Prostate gland (tissue), 2 donors: ENCODE data around the gene RSBN1. TPM values are rescaled to one million over a fixed set of nuclear protein-coding genes. Genes with fewer than 3 reads are reported as not detected.

Experiments
- DNase-seq: peaks from one replicate; pipeline ENCODE4 v3.0.0-alpha.2; 2019; ENCODE audit warnings: low spot score
- H3K27ac ChIP-seq, 2 donors: fragments of 200-600 bp; sonication (generic); 2 replicates each; pipeline ENCODE4 v1.5.1; 2017 to 2019
- H3K27me3 ChIP-seq: fragments of 200-600 bp; sonication (generic); replicated peaks from 2 replicates; pipeline ENCODE4 v1.5.1; 2019; ENCODE audit not compliant: insufficient read depth
- H3K36me3 ChIP-seq, 2 donors: fragments of 200-600 bp; sonication (generic); 1 replicate in 1 of 2; 2 replicates in 1 of 2; pipeline versions ENCODE4 v1.5.1 to v1.8.1; 2017 to 2019
- H3K4me1 ChIP-seq: fragments of 200-600 bp; sonication (generic); replicated peaks from 2 replicates; pipeline ENCODE4 v1.5.1; 2019
- H3K4me3 ChIP-seq, 2 donors: fragments of 200-600 bp; sonication (generic); 2 replicates each; pipeline ENCODE4 v1.5.1; 2017 to 2019
- H3K9me3 ChIP-seq: fragments of 200-600 bp; sonication (generic); 2 replicates; pipeline ENCODE4 v1.5.1; 2017
- POLR2A ChIP-seq: fragments of 450-650 bp; IDR thresholded peaks from one replicate; pipeline ENCODE4 v1.6.1; 2016; ENCODE audit warnings: antibody characterized with exemption, mild to moderate bottlenecking
- POLR2AphosphoS5 ChIP-seq: sonication (generic); formaldehyde crosslinking; IDR thresholded peaks from one replicate; pipeline ENCODE4 v1.6.1; 2017; ENCODE audit warnings: antibody characterized with exemption
- WGBS: methylation state at CpG from one replicate; pipeline ENCODE4 v1.1.5; 2018; 5-methylcytosine and 5-hydroxymethylcytosine counted together
- intact Hi-C: fragments of 100-400 bp; cut with DNase I; formaldehyde crosslinking; loops from one replicate; pipeline ENCODE4 v1.14.2; 2022
- total RNA-seq, 2 donors: library from RNA; depleted of rRNA; stranded (reverse); fragments of >200 nt; gene quantifications; one replicate each; pipeline ENCODE4 v1.1.0, GENCODE V29; 2016
- TF ChIP-seq, protein P1 (sequence below), 4 experiments: fragments of 200-600 bp in 2 of 4; fragments of 450-650 bp in 2 of 4; sonication (generic) in 2 of 4; IDR thresholded peaks; 1 replicate in 3 of 4; 2 replicates in 1 of 4; pipeline ENCODE4 v1.5.1; 2016 to 2019; ENCODE audit warnings: antibody characterized with exemption in 4 of 4, mild to moderate bottlenecking in 2 of 4, moderate library complexity in 2 of 4

RSBN1 gene
- total RNA-seq, 2 donors from 2014 or later: 23.1 to 24.0 TPM

DNA sequence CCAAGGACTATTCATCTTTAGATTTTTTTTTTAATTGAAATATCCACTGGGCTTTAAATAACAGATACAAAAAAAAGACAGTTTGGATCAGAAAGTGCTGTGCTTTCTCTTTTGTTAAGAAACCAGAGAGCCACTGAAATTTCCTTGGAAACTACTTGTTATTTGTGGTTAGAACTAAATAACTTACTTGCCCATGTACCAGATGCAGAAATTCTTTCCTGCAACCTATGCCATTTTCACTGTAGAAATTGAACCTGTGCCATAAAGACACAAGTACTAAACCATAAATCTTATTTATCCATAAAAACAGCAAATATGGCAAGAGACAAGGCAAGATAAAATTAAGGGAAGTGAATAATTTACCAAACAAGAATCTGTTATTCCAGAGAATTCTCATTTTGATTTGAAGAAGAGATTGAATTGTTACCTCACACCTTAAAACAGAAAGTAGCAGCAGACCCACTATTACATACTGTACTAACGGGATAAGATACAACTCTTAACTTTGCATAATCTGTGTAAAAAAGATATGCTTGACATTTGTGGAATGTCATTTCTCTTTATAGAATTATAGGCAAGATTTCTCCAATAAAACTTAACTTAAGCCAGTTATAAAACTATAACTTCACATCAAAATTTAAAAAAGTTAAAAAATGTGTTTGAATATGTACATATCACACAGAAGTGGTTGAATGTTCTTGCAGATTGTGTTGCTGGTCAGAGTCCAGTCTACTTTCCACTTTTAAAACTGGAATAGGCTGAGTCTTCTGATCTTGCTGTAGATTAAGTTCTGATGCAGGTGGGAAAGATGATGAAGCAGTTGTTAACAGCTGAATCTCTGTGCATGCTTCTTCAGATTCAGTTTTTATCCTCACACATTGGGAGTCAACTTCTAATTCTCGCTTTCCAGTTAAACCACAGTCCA is 46.7 kb downstream of the RSBN1 start:
- 77% methylated on average over 2 of the region's 2 CpGs for WGBS
- no peak for TF ChIP-seq POLR2AphosphoS5
- TF ChIP-seq, protein P1, sequence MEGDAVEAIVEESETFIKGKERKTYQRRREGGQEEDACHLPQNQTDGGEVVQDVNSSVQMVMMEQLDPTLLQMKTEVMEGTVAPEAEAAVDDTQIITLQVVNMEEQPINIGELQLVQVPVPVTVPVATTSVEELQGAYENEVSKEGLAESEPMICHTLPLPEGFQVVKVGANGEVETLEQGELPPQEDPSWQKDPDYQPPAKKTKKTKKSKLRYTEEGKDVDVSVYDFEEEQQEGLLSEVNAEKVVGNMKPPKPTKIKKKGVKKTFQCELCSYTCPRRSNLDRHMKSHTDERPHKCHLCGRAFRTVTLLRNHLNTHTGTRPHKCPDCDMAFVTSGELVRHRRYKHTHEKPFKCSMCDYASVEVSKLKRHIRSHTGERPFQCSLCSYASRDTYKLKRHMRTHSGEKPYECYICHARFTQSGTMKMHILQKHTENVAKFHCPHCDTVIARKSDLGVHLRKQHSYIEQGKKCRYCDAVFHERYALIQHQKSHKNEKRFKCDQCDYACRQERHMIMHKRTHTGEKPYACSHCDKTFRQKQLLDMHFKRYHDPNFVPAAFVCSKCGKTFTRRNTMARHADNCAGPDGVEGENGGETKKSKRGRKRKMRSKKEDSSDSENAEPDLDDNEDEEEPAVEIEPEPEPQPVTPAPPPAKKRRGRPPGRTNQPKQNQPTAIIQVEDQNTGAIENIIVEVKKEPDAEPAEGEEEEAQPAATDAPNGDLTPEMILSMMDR (IDR thresholded peaks at IDR 0.05): no peak
- TF ChIP-seq POLR2A: no peak
- H3K36me3 ChIP-seq: no peaks in the 10 kb centered on the region
- intact Hi-C loops: no loop called here
- no peak overlapping the region for H3K4me3 ChIP-seq
- H3K4me1 ChIP-seq: no peaks in the 10 kb centered on the region
- H3K27ac ChIP-seq: no peak overlapping the region
- no peaks in the 10 kb centered on the region for H3K9me3 ChIP-seq
- H3K27me3 ChIP-seq: no peaks in the 10 kb centered on the region
- DNase-seq: no peak

DNA sequence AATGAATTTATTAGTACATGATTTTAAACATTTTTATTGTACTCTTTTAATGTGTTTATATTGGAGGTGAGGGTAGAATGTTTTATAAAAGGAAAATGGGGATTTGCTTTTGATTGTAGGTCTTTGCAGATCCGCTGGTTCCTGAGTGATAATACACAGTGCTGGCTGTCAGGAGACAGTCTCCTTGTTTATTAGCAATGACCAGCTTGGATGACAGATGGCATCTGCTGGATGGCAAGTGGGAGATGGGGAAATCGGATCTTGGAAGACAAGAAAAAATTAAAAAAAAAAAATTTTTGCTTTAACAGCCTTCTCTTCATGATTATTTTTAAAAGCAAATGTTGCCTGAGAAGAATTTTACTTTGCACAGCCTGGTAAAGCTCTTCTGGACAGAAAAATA is 48.6 kb downstream of the RSBN1 start:
- H3K4me1 ChIP-seq: no peaks in the 10 kb centered on the region
- DNase-seq: no peak
- no peak overlapping the region for H3K4me3 ChIP-seq
- TF ChIP-seq POLR2A (no peak), POLR2AphosphoS5 (no peak)
- TF ChIP-seq, protein P1 (IDR thresholded peaks at IDR 0.05): no peak
- no peaks in the 10 kb centered on the region for H3K27me3 ChIP-seq
- WGBS: 69% methylated on average over 2 of the region's 2 CpGs
- no peaks in the 10 kb centered on the region for H3K9me3 ChIP-seq
- intact Hi-C loops: loop anchor here (5.0 kb wide), 1 partner anchor 39 kb away; no protein-coding TSS in a partner anchor
- H3K36me3 ChIP-seq: no peaks in the 10 kb centered on the region
- H3K27ac ChIP-seq: no peak overlapping the region

DNA sequence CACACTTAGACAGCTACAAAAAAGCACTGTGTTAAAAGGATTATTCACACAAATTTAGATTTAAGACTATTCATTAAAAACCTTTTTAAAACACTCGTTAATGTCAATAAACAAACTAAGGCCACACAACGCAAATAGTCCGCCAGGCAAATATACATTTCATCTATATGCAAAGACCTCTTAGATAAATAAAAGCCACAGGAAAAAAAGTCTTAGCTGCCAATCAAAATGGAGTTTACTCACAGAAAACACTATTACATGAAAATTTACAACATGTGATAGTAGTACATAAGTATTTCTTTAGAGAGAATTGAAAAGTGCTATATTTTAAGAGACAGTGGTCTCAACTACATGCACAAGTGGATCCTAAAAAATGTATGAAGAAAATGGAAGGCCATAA is 50.3 kb downstream of the RSBN1 start:
- intact Hi-C loops: loop anchor here (5.0 kb wide), 1 partner anchor 40 kb away; no protein-coding TSS in a partner anchor
- WGBS: 83% methylated on average over 3 of the region's 3 CpGs
- Histone ChIP-seq H3K27ac (no peak overlapping the region), H3K9me3 (no peaks in the 10 kb centered on the region), H3K36me3 (no peaks in the 10 kb centered on the region), H3K27me3 (no peaks in the 10 kb centered on the region), H3K4me3 (no peak overlapping the region), H3K4me1 (no peaks in the 10 kb centered on the region)
- DNase-seq: no peak
- TF ChIP-seq, protein P1 (IDR thresholded peaks at IDR 0.05): no peak
- TF ChIP-seq POLR2AphosphoS5: no peak
- no peak for TF ChIP-seq POLR2A

DNA sequence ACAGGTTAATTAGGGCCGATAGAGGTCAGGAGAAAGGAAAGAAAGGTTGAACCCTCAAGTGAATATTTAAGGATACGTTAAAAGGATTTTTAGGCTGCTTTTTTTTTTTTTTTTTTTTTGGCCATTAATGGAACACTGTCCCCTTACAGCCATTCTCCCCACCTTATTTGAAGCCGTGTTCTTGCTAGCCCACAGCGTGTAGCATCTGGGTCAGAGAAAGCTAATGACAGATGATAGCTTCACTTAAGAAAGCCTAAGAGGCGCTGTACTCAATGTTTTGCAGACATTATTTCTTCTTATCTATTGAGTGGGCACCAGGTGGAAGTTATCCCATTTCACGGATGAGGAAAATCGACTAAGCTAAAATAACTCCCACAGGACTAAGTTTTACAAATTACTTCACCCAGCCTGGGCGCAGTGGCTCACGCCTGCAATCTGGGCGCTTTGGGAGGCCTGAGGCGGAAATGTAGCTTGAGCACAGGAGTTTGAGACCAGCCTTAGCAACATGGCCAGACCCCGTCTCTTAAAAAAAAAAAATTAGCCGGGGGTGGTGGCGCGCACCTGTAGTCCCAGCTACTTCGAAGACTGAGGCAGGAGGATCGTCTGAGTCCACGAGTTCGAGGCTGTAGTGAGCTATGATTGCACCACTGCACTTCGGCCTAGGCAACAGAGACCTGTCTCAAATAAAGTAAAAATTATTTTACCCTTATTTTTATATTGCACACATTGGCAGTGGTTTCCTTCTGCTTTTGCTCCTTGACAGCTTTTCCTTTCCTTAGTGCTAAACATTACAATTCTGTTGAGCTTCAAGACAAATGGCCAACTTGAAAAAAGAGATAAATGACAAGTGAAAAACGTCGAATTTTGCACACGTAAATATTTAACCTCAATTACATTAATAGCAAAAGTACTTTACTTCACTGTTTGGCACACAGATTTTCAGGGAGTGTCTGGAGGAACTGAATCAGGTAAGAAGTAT is 51.9 kb downstream of the RSBN1 start:
- Histone ChIP-seq H3K4me1 (no peaks in the 10 kb centered on the region), H3K36me3 (no peaks in the 10 kb centered on the region), H3K27me3 (no peaks in the 10 kb centered on the region), H3K4me3 (peak overlapping the region; percentile 59 to 85), H3K27ac (peak overlapping the region; percentile 82 to 93), H3K9me3 (no peaks in the 10 kb centered on the region)
- intact Hi-C loops: loop anchor here (5.0 kb wide), 1 partner anchor 42 kb away; no protein-coding TSS in a partner anchor
- DNase-seq: no peak
- 76% methylated on average over 23 of the region's 23 CpGs for WGBS
- TF ChIP-seq, protein P1 (IDR thresholded peaks at IDR 0.05): no peak
- TF ChIP-seq POLR2AphosphoS5 (no peak), POLR2A (no peak)
